Measurements from ENCODE around the gene NPAS3.
A peak's percentile ranks its signal among the peaks of the same experiment; 100 is the strongest.

NPAS3 gene

GRCh38 chr14:33343016-33343415, 404.3 kb downstream of the NPAS3 start:
- no peak for DNase-seq

GRCh38 chr14:33347796-33348195, 409.1 kb downstream of the NPAS3 start:
- DNase-seq, result no peak

GRCh38 chr14:33348510-33348909, 409.8 kb downstream of the NPAS3 start:
- no peak for DNase-seq

- no peak for DNase-seq
Observed at GRCh38 chr14:33349871-33350270, 411.2 kb downstream of the NPAS3 start.

- no peak for DNase-seq
Observed at GRCh38 chr14:33350366-33350990, 411.8 kb downstream of the NPAS3 start.

- no peak for DNase-seq
Observed at GRCh38 chr14:33352821-33353220, 414.1 kb downstream of the NPAS3 start.

- DNase-seq, result no peak
Observed at GRCh38 chr14:33356181-33356580, 417.5 kb downstream of the NPAS3 start.

- DNase-seq, result no peak
Observed at GRCh38 chr14:33357225-33358010, 418.7 kb downstream of the NPAS3 start.

- DNase-seq, result no peak
Observed at GRCh38 chr14:33359288-33359881, 420.7 kb downstream of the NPAS3 start.

- DNase-seq, result no peak
Observed at GRCh38 chr14:33362934-33363333, 424.3 kb downstream of the NPAS3 start.

GRCh38 chr14:33363682-33364081, 425.0 kb downstream of the NPAS3 start:
- no peak for DNase-seq

GRCh38 chr14:33364466-33364865, 425.8 kb downstream of the NPAS3 start:
- no peak for DNase-seq

- no peak for DNase-seq
Observed at GRCh38 chr14:33369041-33369440, 430.4 kb downstream of the NPAS3 start.

- no peak for DNase-seq
Observed at GRCh38 chr14:33369972-33370371, 431.3 kb downstream of the NPAS3 start.

GRCh38 chr14:33370426-33370825, 431.7 kb downstream of the NPAS3 start:
- DNase-seq, result no peak

GRCh38 chr14:33375196-33375595, 436.5 kb downstream of the NPAS3 start:
- no peak for DNase-seq

GRCh38 chr14:33375786-33376185, 437.1 kb downstream of the NPAS3 start:
- no peak for DNase-seq

- no peak for DNase-seq
Observed at GRCh38 chr14:33376510-33376909, 437.8 kb downstream of the NPAS3 start.

GRCh38 chr14:33377596-33378390, 439.1 kb downstream of the NPAS3 start:
- no peak for DNase-seq

- peak in 1 of 2 experiments; percentile 29 for DNase-seq
Observed at GRCh38 chr14:33381717-33382116, 443.0 kb downstream of the NPAS3 start.

- no peak for DNase-seq
Observed at GRCh38 chr14:33386140-33386539, 447.5 kb downstream of the NPAS3 start.

- no peak for DNase-seq
Observed at GRCh38 chr14:33386781-33387180, 448.1 kb downstream of the NPAS3 start.

GRCh38 chr14:33390335-33390734, 451.7 kb downstream of the NPAS3 start:
- no peak for DNase-seq

Measured in NCI-H1930 (cell line).